ENCODE results near the gene MYL3.
"Not testable (repeated sequence)": the region's sequence is repeated elsewhere in the genome, so short reads cannot be mapped to it uniquely, and the experiment has no call there.

MYL3 gene

GRCh38 chr3:46821553-46821952, 41.7 kb downstream of the MYL3 start:
- DNase-seq: no peak

- DNase-seq: no peak
Measured at GRCh38 chr3:46820852-46821251, 42.4 kb downstream of the MYL3 start.

DNA sequence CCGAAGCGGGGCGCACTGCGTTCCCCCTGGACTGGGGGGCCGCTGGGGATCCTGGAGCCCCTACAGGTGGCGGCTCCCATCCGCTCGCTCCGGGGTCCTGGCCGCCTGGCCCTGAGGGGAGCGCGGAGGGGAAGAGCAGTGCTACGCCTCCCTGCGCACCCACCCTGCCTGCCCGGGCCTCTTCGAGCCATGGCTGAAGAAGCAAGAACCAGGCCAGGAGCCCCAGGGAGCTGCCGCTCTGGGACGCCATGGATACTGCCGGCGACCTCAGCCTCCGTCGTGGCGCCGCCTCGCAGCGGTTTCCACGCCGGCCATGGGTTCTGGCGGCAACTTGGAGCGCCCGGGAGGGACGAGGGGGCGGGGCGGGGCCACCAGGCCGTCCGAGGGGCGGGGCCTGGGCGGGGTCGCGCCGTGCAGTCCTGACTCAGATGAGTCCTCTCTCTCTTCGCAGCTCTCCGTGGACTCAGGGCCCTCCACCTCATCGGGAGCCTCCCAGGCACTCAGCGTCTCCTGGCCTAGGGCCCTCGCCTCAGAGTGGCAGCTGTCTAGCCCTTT, 50.9 kb downstream of the MYL3 start:
- peak; percentile 82 for DNase-seq

GRCh38 chr3:46811615-46812236, 51.5 kb downstream of the MYL3 start:
- no peak for DNase-seq

GRCh38 chr3:46808766-46809165, 54.5 kb downstream of the MYL3 start:
- DNase-seq: not testable (repeated sequence)

Data from hematopoietic multipotent progenitor cell treated with erythropoietin and hydrocortisone succinate and interleukin-3 and kit ligand, for 6 days (in vitro differentiated cells).